ENCODE data around the gene B3GLCT. TPM values are rescaled to one million over a fixed set of nuclear protein-coding genes. Genes with fewer than 3 reads are reported as not detected.

B3GLCT gene
- total RNA-seq, 1 donor from 2014 or later: 11.2 TPM

DNA sequence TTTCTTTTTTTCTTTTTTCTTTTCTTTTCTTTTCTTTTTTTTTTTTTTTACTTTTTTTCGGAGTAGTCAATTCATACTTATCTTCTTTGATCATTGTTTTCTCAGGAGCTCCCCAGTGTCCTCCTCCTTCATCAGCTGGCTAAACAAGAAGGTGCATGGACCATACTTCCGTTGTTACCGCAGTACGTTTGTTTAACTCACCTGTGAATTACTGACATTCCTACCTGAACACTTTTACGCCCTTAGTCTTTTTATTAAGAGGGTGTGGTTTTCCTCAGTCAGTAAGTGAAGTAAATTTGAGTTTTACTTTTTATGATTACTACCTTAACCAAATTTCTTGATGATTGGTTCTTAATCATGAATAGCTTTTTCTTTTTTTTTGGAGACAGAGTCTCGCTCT, 47.1 kb downstream of the B3GLCT start:
- H3K36me3 Mint-ChIP-seq (ENCODE audit: low read depth, unreplicated experiment): peaks cover 10% of the 10 kb centered on the region
- H3K27me3 ChIP-seq (ENCODE audit: insufficient read depth, low read length): no peaks in the 10 kb centered on the region
- DNase-seq (ENCODE audit: low read depth): no peak
- TF ChIP-seq CTCF (IDR thresholded peaks at IDR 0.05; ENCODE audit: insufficient read depth, low read depth, low read length) (no peak), EZH2 (IDR thresholded peaks at IDR 0.05; ENCODE audit: insufficient read depth, low read length) (no peak)
- FAIRE-seq: no peak
- H3K27ac Mint-ChIP-seq (ENCODE audit: unreplicated experiment): no peak overlapping the region
- no peaks in the 10 kb centered on the region for H3K4me1 Mint-ChIP-seq (ENCODE audit: low read depth, unreplicated experiment)
- H3K4me1 ChIP-seq (ENCODE audit: insufficient read depth, low read length): no peaks in the 10 kb centered on the region
- no peaks in the 10 kb centered on the region for H3K36me3 ChIP-seq (ENCODE audit: insufficient read depth, low read length)
- H3K27ac ChIP-seq (ENCODE audit: low read depth, low read length): no peak overlapping the region
- no peaks in the 10 kb centered on the region for H3K79me2 ChIP-seq (ENCODE audit: insufficient read depth, low read length)
- no peak overlapping the region for H3K4me3 Mint-ChIP-seq (ENCODE audit: unreplicated experiment)
- no peak overlapping the region for H3K4me3 ChIP-seq (ENCODE audit: insufficient read depth, low read depth, low read length)
- no peaks in the 10 kb centered on the region for H3K9me3 ChIP-seq (ENCODE audit: insufficient read depth, low read depth, low read length)
- H3K9ac ChIP-seq (ENCODE audit: low read length): no peak overlapping the region
- no peaks in the 10 kb centered on the region for H4K20me1 ChIP-seq (ENCODE audit: insufficient read depth, low read length)
- no peak overlapping the region for H2AFZ ChIP-seq (ENCODE audit: low read depth, low read length)
- H3K9me3 Mint-ChIP-seq (ENCODE audit: unreplicated experiment): peaks cover 2% of the 10 kb centered on the region
- no peak overlapping the region for H3K4me2 ChIP-seq (ENCODE audit: low read length)
- no peaks in the 10 kb centered on the region for H3K27me3 Mint-ChIP-seq (ENCODE audit: low read depth, unreplicated experiment)

DNA sequence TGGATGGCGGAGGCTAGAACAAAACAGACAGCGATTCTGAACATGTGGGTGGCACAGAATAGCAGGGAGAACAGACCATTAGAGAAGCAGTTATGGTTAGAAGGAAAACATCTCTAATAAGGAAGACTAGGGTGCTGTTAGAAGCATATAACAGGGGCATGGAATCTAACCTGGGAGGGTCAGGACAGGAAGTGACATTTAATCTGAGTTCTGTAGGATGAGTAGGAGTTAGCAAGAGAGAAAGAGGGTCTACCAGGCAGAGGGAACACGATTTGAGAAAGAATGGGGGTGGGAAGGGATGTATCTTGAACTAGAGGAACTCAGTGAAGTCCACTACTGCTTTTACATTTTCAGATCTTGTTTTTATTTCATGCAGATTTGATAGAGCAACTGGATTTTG, 48.6 kb downstream of the B3GLCT start:
- no peaks in the 10 kb centered on the region for H3K27me3 Mint-ChIP-seq (ENCODE audit: low read depth, unreplicated experiment)
- no peaks in the 10 kb centered on the region for H3K4me1 Mint-ChIP-seq (ENCODE audit: low read depth, unreplicated experiment)
- DNase-seq (ENCODE audit: low read depth) (no peak), FAIRE-seq (no peak)
- Histone ChIP-seq H2AFZ (ENCODE audit: low read depth, low read length) (no peak overlapping the region), H3K79me2 (ENCODE audit: insufficient read depth, low read length) (no peaks in the 10 kb centered on the region), H3K9ac (ENCODE audit: low read length) (no peak overlapping the region), H3K4me2 (ENCODE audit: low read length) (no peak overlapping the region), H4K20me1 (ENCODE audit: insufficient read depth, low read length) (no peaks in the 10 kb centered on the region), H3K27me3 (ENCODE audit: insufficient read depth, low read length) (no peaks in the 10 kb centered on the region), H3K4me1 (ENCODE audit: insufficient read depth, low read length) (no peaks in the 10 kb centered on the region), H3K4me3 (ENCODE audit: insufficient read depth, low read depth, low read length) (no peak overlapping the region), H3K9me3 (ENCODE audit: insufficient read depth, low read depth, low read length) (no peaks in the 10 kb centered on the region), H3K27ac (ENCODE audit: low read depth, low read length) (no peak overlapping the region), H3K36me3 (ENCODE audit: insufficient read depth, low read length) (no peaks in the 10 kb centered on the region)
- TF ChIP-seq CTCF (IDR thresholded peaks at IDR 0.05; ENCODE audit: insufficient read depth, low read depth, low read length) (no peak), EZH2 (IDR thresholded peaks at IDR 0.05; ENCODE audit: insufficient read depth, low read length) (no peak)
- H3K36me3 Mint-ChIP-seq (ENCODE audit: low read depth, unreplicated experiment): peaks cover 13% of the 10 kb centered on the region
- H3K9me3 Mint-ChIP-seq (ENCODE audit: unreplicated experiment): peaks cover 2% of the 10 kb centered on the region
- no peak overlapping the region for H3K27ac Mint-ChIP-seq (ENCODE audit: unreplicated experiment)
- no peak overlapping the region for H3K4me3 Mint-ChIP-seq (ENCODE audit: unreplicated experiment)

DNA sequence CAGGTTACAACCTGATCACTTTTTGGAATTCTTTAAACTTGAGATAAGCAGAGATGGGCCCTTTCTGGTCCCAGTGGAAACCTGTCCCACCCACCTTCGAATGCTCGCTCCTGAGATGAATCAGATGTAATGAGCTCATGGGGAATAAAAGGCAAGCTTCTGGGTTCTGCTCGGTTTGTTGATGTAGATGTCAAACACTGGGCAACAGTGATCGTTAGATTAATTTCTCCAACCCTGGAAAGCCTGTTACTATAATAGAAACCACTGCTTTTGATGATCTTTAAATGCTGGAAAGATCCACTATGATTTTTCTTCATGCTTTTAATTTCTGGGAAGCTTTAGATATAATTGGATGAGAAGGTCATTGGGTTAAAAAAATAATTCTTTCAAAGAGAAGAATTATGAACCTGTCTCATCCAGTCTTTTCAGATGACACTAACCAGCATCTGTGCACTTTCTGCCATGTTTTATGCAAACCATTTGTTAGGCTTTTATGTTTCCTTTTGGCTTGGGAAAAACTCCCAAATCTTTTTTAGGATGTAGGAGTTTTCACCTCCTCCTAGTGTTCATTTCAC, 49.3 kb downstream of the B3GLCT start:
- H3K4me1 Mint-ChIP-seq (ENCODE audit: low read depth, unreplicated experiment): no peaks in the 10 kb centered on the region
- TF ChIP-seq EZH2 (IDR thresholded peaks at IDR 0.05; ENCODE audit: insufficient read depth, low read length): no peak
- TF ChIP-seq CTCF (IDR thresholded peaks at IDR 0.05; ENCODE audit: insufficient read depth, low read depth, low read length): no peak
- FAIRE-seq (no peak), DNase-seq (ENCODE audit: low read depth) (no peak)
- no peaks in the 10 kb centered on the region for H3K27me3 Mint-ChIP-seq (ENCODE audit: low read depth, unreplicated experiment)
- Histone ChIP-seq H3K27ac (ENCODE audit: low read depth, low read length) (no peak overlapping the region), H2AFZ (ENCODE audit: low read depth, low read length) (no peak overlapping the region), H3K9ac (ENCODE audit: low read length) (no peak overlapping the region), H3K4me2 (ENCODE audit: low read length) (no peak overlapping the region), H3K27me3 (ENCODE audit: insufficient read depth, low read length) (no peaks in the 10 kb centered on the region), H3K9me3 (ENCODE audit: insufficient read depth, low read depth, low read length) (no peaks in the 10 kb centered on the region), H3K79me2 (ENCODE audit: insufficient read depth, low read length) (no peaks in the 10 kb centered on the region), H3K4me3 (ENCODE audit: insufficient read depth, low read depth, low read length) (no peak overlapping the region), H4K20me1 (ENCODE audit: insufficient read depth, low read length) (no peaks in the 10 kb centered on the region), H3K4me1 (ENCODE audit: insufficient read depth, low read length) (no peaks in the 10 kb centered on the region), H3K36me3 (ENCODE audit: insufficient read depth, low read length) (no peaks in the 10 kb centered on the region)
- H3K27ac Mint-ChIP-seq (ENCODE audit: unreplicated experiment): no peak overlapping the region
- peaks cover 16% of the 10 kb centered on the region for H3K36me3 Mint-ChIP-seq (ENCODE audit: low read depth, unreplicated experiment)
- no peak overlapping the region for H3K4me3 Mint-ChIP-seq (ENCODE audit: unreplicated experiment)
- H3K9me3 Mint-ChIP-seq (ENCODE audit: unreplicated experiment): peaks cover 2% of the 10 kb centered on the region

All from astrocyte (in vitro differentiated cells and primary cell).